GM12878 (cell line): ENCODE data around the gene PRICKLE4. TPM values are rescaled to one million over a fixed set of nuclear protein-coding genes. Genes with fewer than 3 reads are reported as not detected.

Experiments
- ATAC-seq: fragments of 200-7000 bp; cut with Tn5 transposase; 3 replicates; pipeline ENCODE4 v1.9.1; 2020; ENCODE audit warnings: mild to moderate bottlenecking, moderate library complexity
- BruUV-seq: library from RNA; stranded (reverse); fragments of 400-500 nt; replicated peaks from 2 replicates; lab custom pipeline; 2021; lab: Mats Ljungman, UMichigan
- CTCF ChIA-PET: fragments of 300-600 bp; sonication (Branson Sonifier 250); formaldehyde crosslinking; extraction: SDS; loops from one replicate; lab custom pipeline; 2021; ENCODE audit warnings: inconsistent platforms; lab: Yijun Ruan, JAX
- POLR2A ChIA-PET: fragments of 350-600 bp; formaldehyde crosslinking; extraction: SDS; loops from one replicate; lab custom pipeline; 2021; ENCODE audit warnings: inconsistent platforms; lab: Charles Lee
- RAD21 ChIA-PET: fragments of 300-600 bp; sonication (Branson Sonifier 250); formaldehyde crosslinking; loops from one replicate; lab custom pipeline; 2023; ENCODE audit warnings: antibody characterized with exemption; ENCODE audit not compliant: unreplicated experiment; lab: Charles Lee
- SMC1A ChIA-PET: fragments of 300-600 bp; sonication (Branson Sonifier 250); formaldehyde crosslinking; loops from one replicate; lab custom pipeline; 2023; ENCODE audit not compliant: unreplicated experiment, uncharacterized antibody; lab: Charles Lee
- DNase-seq: peaks from one replicate; pipeline ENCODE4 v3.0.0-alpha.2; 2011; ENCODE audit warnings: low read depth, low spot score
- FAIRE-seq: peaks from 3 replicates; lab custom pipeline; 2011; peaks lifted over from hg19 to GRCh38; lab: Jason Lieb, UNC
- H2AFZ ChIP-seq: 2 replicates; pipeline ENCODE4 v1.6.0; 2011; ENCODE audit warnings: low read depth, low read length, control low read depth; ENCODE audit not compliant: control insufficient read depth
- H3K27ac ChIP-seq: 2 replicates; pipeline ENCODE4 v1.5.1; 2011; ENCODE audit warnings: control low read depth; ENCODE audit not compliant: control insufficient read depth, insufficient read depth
- H3K27me3 ChIP-seq, 2 experiments: replicated peaks in 1 of 2; 2 replicates each; pipeline versions ENCODE4 v1.6.0 to v1.6.1; 2011; ENCODE audit warnings: low read length in 1 of 2; ENCODE audit not compliant: control insufficient read depth in 2 of 2, insufficient read depth in 2 of 2
- H3K36me3 ChIP-seq, 2 experiments: 2 replicates each; pipeline ENCODE4 v1.5.1; 2011; ENCODE audit warnings: low read length in 1 of 2; ENCODE audit not compliant: control insufficient read depth in 2 of 2, insufficient read depth in 2 of 2
- H3K4me1 ChIP-seq: 2 replicates; pipeline ENCODE4 v1.6.1; 2011; ENCODE audit warnings: mild to moderate bottlenecking, low read length, moderate library complexity, mixed read lengths; ENCODE audit not compliant: control insufficient read depth, insufficient read depth
- H3K4me2 ChIP-seq: 2 replicates; pipeline ENCODE4 v1.6.0; 2011; ENCODE audit warnings: control low read depth; ENCODE audit not compliant: control insufficient read depth, insufficient read depth
- H3K4me3 ChIP-seq: fragments of 200-600 bp; sonication (generic); 2 replicates; pipeline ENCODE4 v1.5.1; 2016
- H3K79me2 ChIP-seq: 2 replicates; pipeline ENCODE4 v1.6.0; 2011; ENCODE audit warnings: low read length; ENCODE audit not compliant: control insufficient read depth, insufficient read depth
- H3K9ac ChIP-seq: 2 replicates; pipeline ENCODE4 v1.8.0; 2011; ENCODE audit warnings: low read length, control low read depth, mixed read lengths; ENCODE audit not compliant: control insufficient read depth, insufficient read depth
- H3K9me3 ChIP-seq: replicated peaks from 3 replicates; pipeline ENCODE4 v1.5.1; 2011; ENCODE audit warnings: mild to moderate bottlenecking, low read length; ENCODE audit not compliant: control insufficient read depth, insufficient read depth
- H4K20me1 ChIP-seq: 2 replicates; pipeline ENCODE4 v1.6.0; 2011; ENCODE audit not compliant: control insufficient read depth, insufficient read depth
- ATF7 ChIP-seq: fragments of 450-650 bp; IDR thresholded peaks from 2 replicates; pipeline ENCODE4 v1.6.1; 2016; ENCODE audit warnings: low read depth, mild to moderate bottlenecking
- CHD1 ChIP-seq: IDR thresholded peaks from 2 replicates; pipeline ENCODE4 v1.6.1; 2012; ENCODE audit warnings: low read depth, low read length, improper control_type of control experiment
- EED ChIP-seq: sonication (generic); IDR thresholded peaks from 2 replicates; pipeline ENCODE4 v1.6.1; 2016; ENCODE audit warnings: antibody characterized with exemption, low read depth
- HDAC6 ChIP-seq: fragments of 200-600 bp; sonication (generic); IDR thresholded peaks from one replicate; pipeline ENCODE4 v1.8.0; 2017; ENCODE audit warnings: antibody characterized with exemption; ENCODE audit not compliant: unreplicated experiment
- POLR2A ChIP-seq: IDR thresholded peaks from 2 replicates; pipeline ENCODE4 v1.6.1; 2011; ENCODE audit warnings: low read depth, mild to moderate bottlenecking, low read length
- RELA ChIP-seq: fragments of 450-650 bp; IDR thresholded peaks from 2 replicates; pipeline ENCODE4 v1.8.0; 2014; ENCODE audit warnings: borderline replicate concordance; ENCODE audit not compliant: partially characterized antibody
- USF1 ChIP-seq: IDR thresholded peaks from 2 replicates; pipeline ENCODE4 v1.6.1; 2011; ENCODE audit warnings: borderline replicate concordance, low read depth, mild to moderate bottlenecking, moderate library complexity, mixed read lengths, low read length; ENCODE audit not compliant: insufficient read depth; ENCODE audit errors: extremely low read length
- USF2 ChIP-seq: IDR thresholded peaks from 2 replicates; pipeline ENCODE4 v1.6.1; 2011; ENCODE audit warnings: low read depth, low read length, improper control_type of control experiment, borderline replicate concordance
- WGBS: methylation state at CpG from one replicate; pipeline ENCODE4 v1.1.6; 2016; ENCODE audit warnings: low lambda C conversion rate; ENCODE audit not compliant: insufficient replicate concordance, insufficient coverage; ENCODE audit errors: missing lambda C conversion rate; 5-methylcytosine and 5-hydroxymethylcytosine counted together
- in situ Hi-C: fragments of 300-500 bp; cut with MboI; formaldehyde crosslinking; loops from 9 replicates; pipeline ENCODE4 v1.14.3; 2018; ENCODE audit warnings: mixed read lengths
- intact Hi-C: fragments of 100-400 bp; cut with micrococcal nuclease; formaldehyde crosslinking; loops from one replicate; pipeline ENCODE4 v1.14.2; 2022; ENCODE audit not compliant: unreplicated experiment
- polyA plus RNA-seq, 11 experiments: library from polyadenylated mRNA; depleted of rRNA in 4 of 11; unstranded in 6 of 11; stranded (reverse) in 5 of 11; fragments of >200 nt; fragmentation: Nextera tagmentation in 4 of 11; fragmentation: Illumina TruSeq in 1 of 11; extraction: Ambion mirVana in 4 of 11; extraction: Trizol in 1 of 11; gene quantifications; 1 replicate in 1 of 11; 2 replicates in 10 of 11; pipeline versions ENCODE4 v1.2.1 to v1.2.3, GENCODE V29; 2011 to 2016; ENCODE audit warnings: inconsistent platforms in 2 of 11, missing spikeins in 2 of 11, low read depth in 1 of 11
- total RNA-seq, 4 experiments: library from RNA; depleted of rRNA in 3 of 4; stranded (reverse); fragments of >200 nt in 3 of 4; fragmentation: Illumina TruSeq in 1 of 4; extraction: Trizol in 1 of 4; gene quantifications; 2 replicates each; pipeline versions ENCODE4 v1.2.1 to v1.2.3, GENCODE V29; 2013 to 2021
- TF ChIP-seq, protein P1 (sequence below): fragments of 450-650 bp; formaldehyde crosslinking; IDR thresholded peaks from 2 replicates; pipeline ENCODE4 v1.5.0; 2022; ENCODE audit warnings: mild to moderate bottlenecking, missing genetic modification characterization
- TF ChIP-seq, protein P2 (sequence below): IDR thresholded peaks from 2 replicates; pipeline ENCODE4 v1.6.1; 2012; ENCODE audit warnings: low read depth, low read length, improper control_type of control experiment
- TF ChIP-seq, protein P3 (sequence below): IDR thresholded peaks from 2 replicates; pipeline ENCODE4 v1.6.1; 2012; ENCODE audit warnings: low read depth, low read length, improper control_type of control experiment

Gene PRICKLE4
- total and polyA plus RNA-seq, 10 of the 15 experiments (the other 5 are each of a cell fraction or from before 2014, with no cell fraction given) = 0.33 to 0.85 (median 0.35) TPM; not detected in 7

DNA sequence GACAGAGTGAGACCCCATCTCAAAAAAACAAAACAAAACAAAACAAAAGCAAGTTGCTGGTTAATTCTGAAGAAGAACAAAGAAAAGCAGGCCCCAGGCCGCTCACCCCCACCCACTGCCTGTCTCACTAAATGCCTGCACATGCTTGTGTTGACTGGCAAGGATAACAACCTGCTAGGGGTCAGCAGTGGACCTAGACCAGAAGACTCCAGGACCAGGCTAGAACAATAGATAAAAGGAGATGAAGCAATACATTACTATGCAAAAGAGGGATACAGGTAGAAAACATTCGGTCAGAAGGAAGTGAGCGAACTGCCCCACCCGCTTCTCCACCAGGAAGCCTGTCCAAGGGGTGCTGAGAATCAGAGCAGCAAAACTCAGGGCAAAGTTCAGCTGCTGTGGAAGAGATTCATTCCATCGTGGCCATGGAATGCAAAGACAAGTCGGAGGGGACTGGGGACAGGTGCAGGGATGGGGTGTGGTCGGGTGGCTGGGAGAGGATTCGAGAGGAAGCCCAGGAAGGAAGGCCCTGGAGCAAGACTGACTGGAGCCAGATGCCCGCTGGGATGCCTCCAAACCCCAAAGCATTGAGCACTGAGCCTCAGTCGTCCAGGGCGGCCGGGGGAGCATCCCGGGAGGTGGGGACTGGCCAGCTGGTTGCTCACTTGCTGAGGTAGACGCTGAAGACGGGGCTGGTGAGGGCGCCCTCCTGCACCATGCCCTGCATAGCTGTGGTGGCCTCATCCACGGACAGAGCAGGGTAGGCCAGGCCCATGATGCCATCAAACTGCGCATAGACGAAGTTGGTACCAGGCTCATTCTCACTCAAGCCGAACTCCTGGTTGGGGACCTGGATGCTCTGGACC is 38.7 kb upstream of the PRICKLE4 start:
- TF ChIP-seq ATF7 = no peak
- TF ChIP-seq, protein P1, sequence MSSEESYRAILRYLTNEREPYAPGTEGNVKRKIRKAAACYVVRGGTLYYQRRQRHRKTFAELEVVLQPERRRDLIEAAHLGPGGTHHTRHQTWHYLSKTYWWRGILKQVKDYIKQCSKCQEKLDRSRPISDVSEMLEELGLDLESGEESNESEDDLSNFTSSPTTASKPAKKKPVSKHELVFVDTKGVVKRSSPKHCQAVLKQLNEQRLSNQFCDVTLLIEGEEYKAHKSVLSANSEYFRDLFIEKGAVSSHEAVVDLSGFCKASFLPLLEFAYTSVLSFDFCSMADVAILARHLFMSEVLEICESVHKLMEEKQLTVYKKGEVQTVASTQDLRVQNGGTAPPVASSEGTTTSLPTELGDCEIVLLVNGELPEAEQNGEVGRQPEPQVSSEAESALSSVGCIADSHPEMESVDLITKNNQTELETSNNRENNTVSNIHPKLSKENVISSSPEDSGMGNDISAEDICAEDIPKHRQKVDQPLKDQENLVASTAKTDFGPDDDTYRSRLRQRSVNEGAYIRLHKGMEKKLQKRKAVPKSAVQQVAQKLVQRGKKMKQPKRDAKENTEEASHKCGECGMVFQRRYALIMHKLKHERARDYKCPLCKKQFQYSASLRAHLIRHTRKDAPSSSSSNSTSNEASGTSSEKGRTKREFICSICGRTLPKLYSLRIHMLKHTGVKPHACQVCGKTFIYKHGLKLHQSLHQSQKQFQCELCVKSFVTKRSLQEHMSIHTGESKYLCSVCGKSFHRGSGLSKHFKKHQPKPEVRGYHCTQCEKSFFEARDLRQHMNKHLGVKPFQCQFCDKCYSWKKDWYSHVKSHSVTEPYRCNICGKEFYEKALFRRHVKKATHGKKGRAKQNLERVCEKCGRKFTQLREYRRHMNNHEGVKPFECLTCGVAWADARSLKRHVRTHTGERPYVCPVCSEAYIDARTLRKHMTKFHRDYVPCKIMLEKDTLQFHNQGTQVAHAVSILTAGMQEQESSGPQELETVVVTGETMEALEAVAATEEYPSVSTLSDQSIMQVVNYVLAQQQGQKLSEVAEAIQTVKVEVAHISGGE (CRISPR knock-in tag) = no peak
- no peak for TF ChIP-seq CHD1
- TF ChIP-seq HDAC6 = no peak
- no peak for TF ChIP-seq RELA
- TF ChIP-seq, protein P2, sequence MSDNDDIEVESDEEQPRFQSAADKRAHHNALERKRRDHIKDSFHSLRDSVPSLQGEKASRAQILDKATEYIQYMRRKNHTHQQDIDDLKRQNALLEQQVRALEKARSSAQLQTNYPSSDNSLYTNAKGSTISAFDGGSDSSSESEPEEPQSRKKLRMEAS = no peak
- no peak for TF ChIP-seq USF1
- no peak for TF ChIP-seq USF2
- TF ChIP-seq POLR2A = no peak
- TF ChIP-seq, protein P3, sequence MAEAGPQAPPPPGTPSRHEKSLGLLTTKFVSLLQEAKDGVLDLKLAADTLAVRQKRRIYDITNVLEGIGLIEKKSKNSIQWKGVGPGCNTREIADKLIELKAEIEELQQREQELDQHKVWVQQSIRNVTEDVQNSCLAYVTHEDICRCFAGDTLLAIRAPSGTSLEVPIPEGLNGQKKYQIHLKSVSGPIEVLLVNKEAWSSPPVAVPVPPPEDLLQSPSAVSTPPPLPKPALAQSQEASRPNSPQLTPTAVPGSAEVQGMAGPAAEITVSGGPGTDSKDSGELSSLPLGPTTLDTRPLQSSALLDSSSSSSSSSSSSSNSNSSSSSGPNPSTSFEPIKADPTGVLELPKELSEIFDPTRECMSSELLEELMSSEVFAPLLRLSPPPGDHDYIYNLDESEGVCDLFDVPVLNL = no peak
- TF ChIP-seq EED = no peak
- no peak for ATAC-seq
- CTCF ChIA-PET = no interaction called here
- H3K36me3 ChIP-seq = no peaks in the 10 kb centered on the region
- no peak overlapping the region for H3K4me2 ChIP-seq
- H3K27me3 ChIP-seq = no peaks in the 10 kb centered on the region; a peak in 1 of 4 replicates
- H3K27ac ChIP-seq = no peak overlapping the region
- no peaks in the 10 kb centered on the region for H3K4me1 ChIP-seq
- in situ Hi-C loops (no loop called here), intact Hi-C loops (no loop called here)
- RAD21 ChIA-PET = no interaction called here
- BruUV-seq = no TSS peak
- H3K4me3 ChIP-seq = no peak overlapping the region
- 58% methylated on average over 18 of the region's 20 CpGs for WGBS
- no peaks in the 10 kb centered on the region for H3K79me2 ChIP-seq
- no peak overlapping the region for H2AFZ ChIP-seq
- H3K9ac ChIP-seq = no peak overlapping the region
- no peak for FAIRE-seq
- SMC1A ChIA-PET = no interaction called here
- DNase-seq = no peak
- no peaks in the 10 kb centered on the region for H3K9me3 ChIP-seq
- no peaks in the 10 kb centered on the region for H4K20me1 ChIP-seq
- POLR2A ChIA-PET = no interaction called here
